ENCODE data around the gene LPGAT1. TPM values are rescaled to one million over a fixed set of nuclear protein-coding genes. Genes with fewer than 3 reads are reported as not detected.

The LPGAT1 gene
- total and polyA plus RNA-seq, 2 of the 13 experiments (the other 11 are each of a cell fraction or from before 2014, with no cell fraction given): 12.1 to 48.3 TPM

DNA sequence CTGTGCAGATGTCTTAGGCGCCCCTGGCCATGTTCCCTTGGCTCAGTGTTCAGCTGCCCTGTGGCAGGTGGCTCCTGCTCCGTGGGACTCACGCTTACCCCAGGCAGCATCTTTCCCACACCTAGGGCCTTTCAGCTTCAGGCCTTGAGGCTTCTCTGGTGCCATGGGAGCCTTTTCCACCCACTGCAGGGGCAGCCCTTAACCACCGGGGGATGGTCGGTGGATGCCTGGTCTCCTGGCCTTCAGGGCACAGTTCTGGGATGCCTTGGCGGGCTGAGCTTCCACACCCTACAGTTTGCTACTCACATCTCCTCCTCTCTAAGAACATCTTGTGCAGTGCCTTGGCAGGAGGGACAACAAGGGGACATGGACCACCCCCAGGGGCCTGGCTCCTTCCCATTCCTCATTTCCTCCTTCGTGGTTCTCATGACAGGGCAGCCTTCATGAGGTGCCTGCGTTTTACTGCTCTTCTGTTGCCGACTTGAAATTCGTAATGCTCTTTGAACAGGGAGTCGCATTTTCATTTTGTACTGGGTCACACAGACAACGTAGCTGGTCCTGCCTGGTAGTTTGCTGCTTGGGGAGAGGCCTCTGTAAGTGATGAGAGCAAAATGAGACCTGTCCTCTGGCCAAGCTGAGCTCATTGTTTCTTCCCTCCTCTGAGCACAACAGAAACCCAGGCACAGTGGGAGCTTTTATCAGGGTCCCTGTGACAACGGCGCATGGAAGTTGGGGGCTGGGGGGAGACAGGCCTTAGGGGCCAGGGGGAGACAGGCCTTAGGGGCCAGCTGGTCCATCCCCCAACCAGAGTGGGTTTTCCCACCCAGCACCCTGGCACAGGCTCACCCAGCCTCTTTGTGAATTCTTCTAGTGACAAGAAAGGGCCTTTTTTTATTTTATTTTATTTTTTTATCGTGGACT, 93.2 kb downstream of the LPGAT1 start:
- TF ChIP-seq RAD51 (IDR thresholded peaks at IDR 0.05; ENCODE audit: borderline replicate concordance) (no peak), RBM22 (optimal IDR thresholded peaks at IDR 0.05; ENCODE audit: low read length) (no peak), ZNF567 (CRISPR knock-in tag; IDR thresholded peaks at IDR 0.05; ENCODE audit: borderline replicate concordance) (no peak), HHEX (CRISPR knock-in tag; IDR thresholded peaks at IDR 0.05) (no peak), U2AF1 (optimal IDR thresholded peaks at IDR 0.05; ENCODE audit: low read depth, low read length) (no peak)
- TF ChIP-seq, protein P1, sequence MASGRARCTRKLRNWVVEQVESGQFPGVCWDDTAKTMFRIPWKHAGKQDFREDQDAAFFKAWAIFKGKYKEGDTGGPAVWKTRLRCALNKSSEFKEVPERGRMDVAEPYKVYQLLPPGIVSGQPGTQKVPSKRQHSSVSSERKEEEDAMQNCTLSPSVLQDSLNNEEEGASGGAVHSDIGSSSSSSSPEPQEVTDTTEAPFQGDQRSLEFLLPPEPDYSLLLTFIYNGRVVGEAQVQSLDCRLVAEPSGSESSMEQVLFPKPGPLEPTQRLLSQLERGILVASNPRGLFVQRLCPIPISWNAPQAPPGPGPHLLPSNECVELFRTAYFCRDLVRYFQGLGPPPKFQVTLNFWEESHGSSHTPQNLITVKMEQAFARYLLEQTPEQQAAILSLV (CRISPR knock-in tag; IDR thresholded peaks at IDR 0.05; ENCODE audit: borderline replicate concordance): no peak
- 59% methylated on average over 11 of the region's 15 CpGs for WGBS (ENCODE audit: low lambda C conversion rate)
- Histone ChIP-seq H3K9ac (ENCODE audit: insufficient read depth, low read depth, low read length) (no peak overlapping the region), H3K79me2 (ENCODE audit: insufficient read depth, low read length) (no peaks in the 10 kb centered on the region), H3K9me3 (ENCODE audit: low read length) (no peaks in the 10 kb centered on the region), H2AFZ (ENCODE audit: low read length) (no peak overlapping the region), H3K36me3 (replicated peaks in 1 of 2; ENCODE audit: control insufficient read depth in 1 of 2, insufficient read depth in 2 of 2, low read length in 2 of 2) (no peaks in the 10 kb centered on the region), H3K27me3 (ENCODE audit: control insufficient read depth in 1 of 2, insufficient read depth in 2 of 2, low read length in 2 of 2) (peaks cover 0 to 40% of the 10 kb centered on the region in 2 experiments; a peak in 4 of 5 replicates), H3K4me2 (ENCODE audit: low read depth, low read length) (peak overlapping the region; percentile 12; the same call in 1 of the 2 replicates), H3K4me1 (ENCODE audit: insufficient read depth, low read length) (peaks cover 45% of the 10 kb centered on the region), H4K20me1 (ENCODE audit: insufficient read depth, low read length) (no peaks in the 10 kb centered on the region), H3K4me3 (replicated peaks in 1 of 3; ENCODE audit: insufficient read depth in 1 of 3, low read depth in 2 of 3, low read length in 3 of 3) (no peak overlapping the region), H3K27ac (ENCODE audit: extremely low read length, insufficient read depth, low read length) (no peak overlapping the region)
- intact Hi-C loops (cut with micrococcal nuclease; ENCODE audit: unreplicated experiment) (loop anchor here (5.0 kb wide), 1 partner anchor 40 kb away; no protein-coding TSS in a partner anchor), in situ Hi-C loops (cut with HindIII; ENCODE audit: extremely low pct_ligation_motif_present, low pct_unique_long_range_greater_than_20kb) (no loop called here)
- POLR2A ChIA-PET: no interaction called here
- ATAC-seq (peak; percentile 59), FAIRE-seq (no peak), DNase-seq (ENCODE audit: low spot score) (no peak)
- BruUV-seq (replicated peaks): no TSS peak
- CTCF ChIA-PET (ENCODE audit: low intra/inter-chr PET ratio, low total read pairs): no interaction called here

Measured in HepG2 (cell line).